ENCODE data around the gene KRTAP1-3.

DNA sequence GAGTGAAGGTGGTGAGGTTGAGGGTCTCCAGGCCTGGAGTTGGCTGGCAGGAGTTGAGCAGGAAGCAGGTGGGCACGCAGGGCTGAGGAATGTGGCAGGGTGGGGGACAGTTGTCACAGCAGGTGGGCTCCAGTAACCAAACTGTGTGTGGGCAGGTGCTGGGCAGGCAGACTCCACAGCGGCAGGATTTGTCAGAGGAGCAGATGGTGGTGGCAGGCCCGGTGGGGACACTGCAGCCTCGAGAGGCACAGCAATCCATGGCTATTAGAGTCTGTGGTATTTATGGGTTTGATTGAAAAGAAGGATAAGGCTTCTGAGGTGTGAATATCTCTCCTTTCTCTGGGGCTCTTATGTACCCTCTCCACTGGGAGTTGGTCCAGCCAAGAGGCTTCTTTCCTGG, 40.8 kb downstream of the KRTAP1-3 start, which contains the start of gene KRTAP3-3:
- TF ChIP-seq EZH2 (IDR thresholded peaks at IDR 0.05; ENCODE audit: insufficient read depth, poor library complexity, severe bottlenecking) (no peak), EZH2phosphoT487 (IDR thresholded peaks at IDR 0.05; ENCODE audit: insufficient read depth, low read depth) (no peak)
